Rectal smooth muscle tissue (tissue), 1 donor: ENCODE measurements around the gene TBC1D13.
"Not testable (repeated sequence)": the region's sequence is repeated elsewhere in the genome, so short reads cannot be mapped to it uniquely, and the experiment has no call there.

Source experiments
- H3K27ac ChIP-seq: one replicate; pipeline ENCODE4 v1.7.0; 2013; ENCODE audit warnings: low read depth, low read length, inconsistent platforms
- H3K27me3 ChIP-seq: one replicate; pipeline ENCODE4 v1.7.0; 2013; ENCODE audit warnings: low read length; ENCODE audit not compliant: control insufficient read depth, insufficient read depth
- H3K36me3 ChIP-seq: one replicate; pipeline ENCODE4 v1.7.0; 2013; ENCODE audit warnings: low read length; ENCODE audit not compliant: control insufficient read depth, insufficient read depth
- H3K4me1 ChIP-seq: one replicate; pipeline ENCODE4 v1.7.0; 2013; ENCODE audit warnings: low read length; ENCODE audit not compliant: control insufficient read depth, insufficient read depth
- H3K4me3 ChIP-seq: one replicate; pipeline ENCODE4 v1.7.0; 2013; ENCODE audit warnings: low read length
- H3K9ac ChIP-seq: one replicate; pipeline ENCODE4 v1.7.0; 2013; ENCODE audit warnings: low read length

TBC1D13 gene

DNA sequence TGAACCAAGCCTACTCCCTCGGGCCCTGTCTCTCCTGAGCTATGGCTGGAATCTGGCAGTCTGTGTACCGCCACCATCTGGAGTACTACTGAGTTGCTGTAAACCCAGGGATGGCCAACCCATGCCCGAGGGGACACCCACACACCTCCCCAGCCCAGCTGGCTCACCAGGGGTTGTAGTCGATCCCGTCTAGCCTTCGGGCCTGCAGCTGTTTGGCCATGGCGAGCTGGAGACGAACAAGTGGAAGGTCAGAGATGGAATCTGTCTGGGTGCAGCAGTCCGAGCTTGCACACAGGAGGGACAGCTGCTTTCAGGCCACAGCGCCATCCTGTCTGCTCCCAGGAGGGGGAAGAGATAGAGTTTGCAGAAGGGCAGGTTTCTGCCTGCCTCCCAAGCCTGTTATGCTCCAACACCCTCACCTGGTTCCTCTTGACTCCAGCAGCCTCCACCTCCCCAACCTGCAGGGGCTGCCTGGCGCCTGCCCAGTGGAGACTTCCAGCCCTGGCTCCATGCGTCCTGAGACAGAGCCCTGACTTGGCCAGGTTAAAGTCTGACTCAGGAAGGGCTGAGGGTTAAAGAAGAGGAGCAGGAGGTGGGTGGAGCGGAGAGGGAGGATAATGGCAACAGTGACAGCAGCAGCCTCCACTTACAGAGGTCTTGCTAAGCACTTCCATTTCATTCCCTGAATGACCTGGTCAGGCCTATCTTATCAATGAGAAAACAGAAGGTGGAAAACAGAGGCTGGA is 58.3 kb downstream of the TBC1D13 start:
- Histone ChIP-seq H3K27me3 (no peaks in the 10 kb centered on the region), H3K4me3 (no peak overlapping the region), H3K9ac (no peak overlapping the region), H3K27ac (no peak overlapping the region), H3K4me1 (no peaks in the 10 kb centered on the region), H3K36me3 (no peaks in the 10 kb centered on the region)

DNA sequence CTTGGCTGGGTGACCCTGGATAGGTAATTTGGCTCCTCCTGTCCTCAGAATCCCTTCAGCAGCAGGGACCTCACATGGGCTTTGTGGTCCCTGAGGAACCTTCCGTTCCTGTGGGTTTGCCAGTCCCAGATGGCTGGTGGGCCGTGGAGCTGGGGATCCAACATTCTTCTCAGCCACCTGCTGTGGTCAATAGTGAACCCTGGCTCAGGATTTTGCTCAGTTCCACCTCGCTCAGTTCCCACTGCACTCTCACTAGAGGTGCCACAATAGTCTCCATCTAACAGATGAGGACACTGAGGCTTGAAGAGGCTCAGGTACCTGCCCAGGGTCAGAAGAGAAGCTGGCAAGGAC is 59.6 kb downstream of the TBC1D13 start:
- Histone ChIP-seq H3K36me3 (no peaks in the 10 kb centered on the region), H3K27me3 (no peaks in the 10 kb centered on the region), H3K9ac (no peak overlapping the region), H3K27ac (no peak overlapping the region), H3K4me3 (no peak overlapping the region), H3K4me1 (no peaks in the 10 kb centered on the region)

DNA sequence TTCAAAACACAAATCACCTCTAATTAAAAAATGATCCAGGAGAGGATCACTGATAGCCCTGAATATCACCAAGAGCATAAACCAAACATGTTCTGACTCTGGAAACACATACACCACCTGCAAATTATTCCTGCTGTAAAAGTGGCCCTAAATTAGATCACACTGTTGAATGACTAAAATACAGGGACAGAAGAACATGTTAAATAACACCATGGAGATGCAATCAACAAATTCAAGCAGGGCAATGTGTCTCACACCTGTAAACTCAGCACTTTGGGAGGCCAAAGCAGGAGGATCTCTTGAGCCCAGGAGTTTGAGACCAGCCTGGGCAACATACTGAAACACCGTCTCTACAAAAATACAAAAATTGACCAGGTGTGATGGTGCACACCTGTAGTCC is 60.8 kb downstream of the TBC1D13 start:
- Histone ChIP-seq H3K4me1 (no peaks in the 10 kb centered on the region), H3K27ac (no peak overlapping the region), H3K4me3 (no peak overlapping the region), H3K27me3 (no peaks in the 10 kb centered on the region), H3K36me3 (no peaks in the 10 kb centered on the region), H3K9ac (no peak overlapping the region)

DNA sequence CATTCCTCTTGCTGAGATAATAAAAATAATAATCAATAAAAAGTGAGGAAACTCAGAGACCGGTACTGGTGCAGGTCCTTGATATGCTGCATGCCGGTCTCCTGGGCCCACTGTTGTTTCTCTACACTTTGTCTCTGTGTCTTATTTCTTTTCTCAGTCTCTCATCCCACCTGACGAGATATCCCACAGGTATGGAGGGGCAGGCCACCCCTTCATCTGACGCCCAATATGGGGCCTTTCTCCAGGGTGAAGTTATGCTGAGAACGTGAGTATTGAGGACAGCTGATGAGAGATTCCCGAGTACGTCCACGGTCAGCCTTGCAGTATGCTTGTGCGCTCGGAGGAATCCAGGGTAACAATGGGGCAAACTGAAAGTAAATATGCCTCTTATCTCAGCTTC is 64.0 kb downstream of the TBC1D13 start:
- H3K9ac ChIP-seq, H3K4me1 ChIP-seq, H3K36me3 ChIP-seq, H3K4me3 ChIP-seq, H3K27me3 ChIP-seq, H3K27ac ChIP-seq: not testable (repeated sequence)

DNA sequence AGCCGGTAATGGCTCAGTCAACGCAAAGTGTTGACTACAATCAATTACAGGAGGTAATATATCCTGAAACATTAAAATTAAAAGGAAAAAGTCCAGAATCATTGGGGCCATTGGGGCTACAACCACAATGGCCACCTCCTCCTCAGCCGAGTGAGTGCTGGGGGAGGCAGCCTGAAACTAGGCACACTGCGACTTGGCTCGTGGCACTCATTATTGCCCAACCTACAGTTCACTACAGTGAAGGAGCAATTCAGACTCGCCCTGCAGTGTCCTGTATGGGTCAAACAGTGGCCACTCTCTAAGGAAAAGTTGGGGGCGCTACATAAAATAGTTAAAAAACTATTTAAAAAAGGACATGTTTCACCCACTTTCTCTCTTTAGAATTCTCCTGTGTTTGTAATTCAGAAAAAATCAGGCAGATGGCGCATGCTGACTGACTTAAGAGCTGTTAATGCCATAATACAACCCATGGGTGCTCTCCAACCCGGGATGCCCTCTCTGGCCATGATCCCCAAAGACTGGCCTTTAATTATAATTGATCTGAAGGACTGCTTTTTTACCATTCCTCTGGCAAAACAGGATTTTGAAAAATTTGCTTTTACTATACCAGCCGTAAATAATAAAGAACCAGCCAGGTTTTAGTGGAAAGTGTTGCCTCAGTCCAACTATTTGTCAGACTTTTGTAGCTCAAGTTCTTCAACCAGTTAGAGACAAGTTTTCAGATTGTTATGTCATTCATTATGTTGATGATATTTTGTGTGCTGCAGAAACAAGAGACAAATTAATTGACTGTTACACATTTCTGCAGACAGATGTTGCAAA is 64.9 kb downstream of the TBC1D13 start:
- not testable (repeated sequence) for H3K36me3 ChIP-seq, H3K9ac ChIP-seq, H3K4me1 ChIP-seq, H3K27ac ChIP-seq, H3K27me3 ChIP-seq, H3K4me3 ChIP-seq

DNA sequence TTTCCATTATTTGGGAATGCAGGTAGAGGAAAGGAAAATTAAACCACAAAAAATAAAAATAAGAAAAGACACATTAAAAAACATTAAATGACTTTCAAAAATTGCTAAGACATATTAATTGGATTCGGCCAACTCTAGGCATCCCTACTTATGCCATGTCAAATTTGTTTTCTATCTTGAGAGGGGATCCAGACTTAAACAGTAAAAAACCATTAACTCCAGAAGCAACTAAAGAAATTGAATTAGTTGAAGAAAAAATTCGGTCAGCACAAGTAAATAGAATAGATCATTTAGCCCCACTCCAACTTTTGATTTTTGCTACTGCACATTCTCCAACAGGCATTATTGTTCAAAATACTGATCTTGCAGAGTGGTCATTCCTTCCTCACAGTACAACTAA is 65.6 kb downstream of the TBC1D13 start:
- H3K36me3 ChIP-seq, H3K4me3 ChIP-seq, H3K27me3 ChIP-seq, H3K9ac ChIP-seq, H3K4me1 ChIP-seq, H3K27ac ChIP-seq: not testable (repeated sequence)

DNA sequence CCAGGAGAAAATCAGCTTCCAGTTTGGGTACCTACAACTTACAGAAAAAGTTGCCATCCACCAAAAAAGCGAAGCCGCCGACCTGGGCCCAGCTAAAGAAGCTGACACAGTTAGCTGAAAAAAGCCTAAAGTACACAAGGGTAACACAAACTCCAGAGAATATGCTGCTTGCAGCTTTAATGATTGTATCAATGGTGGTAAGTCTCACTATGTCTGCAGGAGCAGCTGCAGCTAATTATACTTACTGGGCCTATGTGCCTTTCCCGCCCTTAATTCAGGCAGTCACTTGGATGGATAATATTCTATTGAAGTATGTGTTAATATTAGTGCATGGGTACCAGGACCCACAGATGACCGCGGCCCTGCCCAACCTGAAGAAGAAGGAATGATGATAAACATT is 67.4 kb downstream of the TBC1D13 start:
- not testable (repeated sequence) for H3K4me3 ChIP-seq, H3K27ac ChIP-seq, H3K36me3 ChIP-seq, H3K27me3 ChIP-seq, H3K4me1 ChIP-seq, H3K9ac ChIP-seq

DNA sequence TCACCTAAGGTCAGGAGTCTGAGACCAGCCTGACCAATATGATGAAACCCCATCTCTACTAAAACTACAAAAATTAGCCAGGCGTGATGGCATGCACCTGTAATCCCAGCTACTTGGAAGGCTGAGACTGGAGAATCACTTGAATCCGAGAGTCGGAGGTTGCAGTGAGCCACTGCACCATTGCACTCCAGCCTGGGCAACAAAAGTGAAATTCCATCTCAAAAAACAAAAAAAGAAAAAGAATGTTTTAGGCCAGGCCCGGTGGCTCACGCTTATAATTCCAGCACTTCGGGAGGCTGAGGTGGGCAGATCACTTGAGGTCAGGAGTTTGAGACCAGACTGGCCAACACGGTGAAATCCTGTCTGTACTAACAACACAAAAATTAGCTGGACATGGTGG is 71.4 kb downstream of the TBC1D13 start:
- not testable (repeated sequence) for H3K4me1 ChIP-seq, H3K9ac ChIP-seq, H3K4me3 ChIP-seq, H3K27me3 ChIP-seq, H3K27ac ChIP-seq, H3K36me3 ChIP-seq
